Measurements from ENCODE around the gene GRID2.

Gene GRID2

GRCh38 chr4:93436000-93436626 lies 1132.3 kb downstream of the GRID2 start:
- H3K9me3 Mint-ChIP-seq, result no peaks in the 10 kb centered on the region
- CTCF ChIA-PET, result no interaction called here
- no peak overlapping the region for H3K4me3 Mint-ChIP-seq
- no peaks in the 10 kb centered on the region for H3K36me3 Mint-ChIP-seq
- no peaks in the 10 kb centered on the region for H3K27me3 Mint-ChIP-seq
- no peaks in the 10 kb centered on the region for H3K4me1 Mint-ChIP-seq
- DNase-seq, result no peak
- no peak overlapping the region for H3K27ac Mint-ChIP-seq

- H3K27me3 Mint-ChIP-seq, result no peaks in the 10 kb centered on the region
- H3K4me3 Mint-ChIP-seq, result no peak overlapping the region
- H3K27ac Mint-ChIP-seq, result no peak overlapping the region
- H3K9me3 Mint-ChIP-seq, result no peaks in the 10 kb centered on the region
- H3K36me3 Mint-ChIP-seq, result no peaks in the 10 kb centered on the region
- no peaks in the 10 kb centered on the region for H3K4me1 Mint-ChIP-seq
- DNase-seq, result no peak
- CTCF ChIA-PET, result no interaction called here
Observed at GRCh38 chr4:93437991-93438390, 1134.2 kb downstream of the GRID2 start.

- Mint-ChIP-seq H3K27ac (no peak overlapping the region), H3K27me3 (no peaks in the 10 kb centered on the region), H3K4me3 (no peak overlapping the region), H3K9me3 (no peaks in the 10 kb centered on the region), H3K4me1 (no peaks in the 10 kb centered on the region), H3K36me3 (no peaks in the 10 kb centered on the region)
- DNase-seq, result no peak
- CTCF ChIA-PET, result no interaction called here
Observed at GRCh38 chr4:93444860-93445259, 1141.1 kb downstream of the GRID2 start.

GRCh38 chr4:93446038-93446437 lies 1142.3 kb downstream of the GRID2 start:
- no peaks in the 10 kb centered on the region for H3K36me3 Mint-ChIP-seq
- DNase-seq, result no peak
- no peaks in the 10 kb centered on the region for H3K9me3 Mint-ChIP-seq
- no peak overlapping the region for H3K27ac Mint-ChIP-seq
- H3K4me1 Mint-ChIP-seq, result no peaks in the 10 kb centered on the region
- H3K4me3 Mint-ChIP-seq, result no peak overlapping the region
- no peaks in the 10 kb centered on the region for H3K27me3 Mint-ChIP-seq
- CTCF ChIA-PET, result no interaction called here

GRCh38 chr4:93448691-93449293 lies 1145.0 kb downstream of the GRID2 start:
- H3K27ac Mint-ChIP-seq, result no peak overlapping the region
- H3K9me3 Mint-ChIP-seq, result no peaks in the 10 kb centered on the region

GRCh38 chr4:93451954-93452353 lies 1148.2 kb downstream of the GRID2 start:
- Mint-ChIP-seq H3K27ac (no peak overlapping the region), H3K4me3 (no peak overlapping the region), H3K9me3 (no peaks in the 10 kb centered on the region), H3K36me3 (no peaks in the 10 kb centered on the region), H3K27me3 (no peaks in the 10 kb centered on the region), H3K4me1 (no peaks in the 10 kb centered on the region)
- DNase-seq, result no peak
- CTCF ChIA-PET, result no interaction called here

More at GRCh38 chr4:93448691-93449293, 1145.0 kb downstream of the GRID2 start:
- no peak overlapping the region for H3K4me3 Mint-ChIP-seq
- H3K4me1 Mint-ChIP-seq, result no peaks in the 10 kb centered on the region
- H3K27me3 Mint-ChIP-seq, result no peaks in the 10 kb centered on the region
- CTCF ChIA-PET, result no interaction called here
- no peak for DNase-seq
- H3K36me3 Mint-ChIP-seq, result no peaks in the 10 kb centered on the region

- CTCF ChIA-PET, result no interaction called here
- no peaks in the 10 kb centered on the region for H3K4me1 Mint-ChIP-seq
- no peak overlapping the region for H3K4me3 Mint-ChIP-seq
Observed at GRCh38 chr4:93461541-93461940, 1157.8 kb downstream of the GRID2 start.

GRCh38 chr4:93466446-93466845 lies 1162.7 kb downstream of the GRID2 start:
- DNase-seq, result no peak
- Mint-ChIP-seq H3K9me3 (no peaks in the 10 kb centered on the region), H3K4me3 (no peak overlapping the region), H3K36me3 (no peaks in the 10 kb centered on the region), H3K27ac (no peak overlapping the region), H3K27me3 (no peaks in the 10 kb centered on the region), H3K4me1 (no peaks in the 10 kb centered on the region)
- CTCF ChIA-PET, result no interaction called here

More at GRCh38 chr4:93461541-93461940, 1157.8 kb downstream of the GRID2 start:
- Mint-ChIP-seq H3K27me3 (no peaks in the 10 kb centered on the region), H3K9me3 (no peaks in the 10 kb centered on the region), H3K27ac (no peak overlapping the region), H3K36me3 (no peaks in the 10 kb centered on the region)
- no peak for DNase-seq

GRCh38 chr4:93467484-93468155 lies 1163.9 kb downstream of the GRID2 start:
- Mint-ChIP-seq H3K27me3 (no peaks in the 10 kb centered on the region), H3K4me3 (no peak overlapping the region), H3K4me1 (no peaks in the 10 kb centered on the region), H3K36me3 (no peaks in the 10 kb centered on the region), H3K9me3 (peaks cover under 1% of the 10 kb centered on the region), H3K27ac (no peak overlapping the region)
- no peak for DNase-seq
- CTCF ChIA-PET, result no interaction called here

- CTCF ChIA-PET, result no interaction called here
- no peak overlapping the region for H3K4me3 Mint-ChIP-seq
- no peak overlapping the region for H3K27ac Mint-ChIP-seq
Observed at GRCh38 chr4:93469560-93469959, 1165.8 kb downstream of the GRID2 start.

GRCh38 chr4:93475730-93476129 lies 1172.0 kb downstream of the GRID2 start:
- no peak overlapping the region for H3K4me3 Mint-ChIP-seq
- H3K36me3 Mint-ChIP-seq, result no peaks in the 10 kb centered on the region
- CTCF ChIA-PET, result no interaction called here

More at GRCh38 chr4:93469560-93469959, 1165.8 kb downstream of the GRID2 start:
- Mint-ChIP-seq H3K9me3 (peaks cover 1% of the 10 kb centered on the region), H3K27me3 (no peaks in the 10 kb centered on the region), H3K4me1 (no peaks in the 10 kb centered on the region), H3K36me3 (no peaks in the 10 kb centered on the region)
- no peak for DNase-seq

GRCh38 chr4:93478805-93479204 lies 1175.0 kb downstream of the GRID2 start:
- CTCF ChIA-PET, result no interaction called here
- DNase-seq, result no peak
- H3K27ac Mint-ChIP-seq, result no peak overlapping the region
- H3K27me3 Mint-ChIP-seq, result no peaks in the 10 kb centered on the region
- no peaks in the 10 kb centered on the region for H3K36me3 Mint-ChIP-seq
- H3K4me3 Mint-ChIP-seq, result no peak overlapping the region
- no peaks in the 10 kb centered on the region for H3K4me1 Mint-ChIP-seq
- H3K9me3 Mint-ChIP-seq, result no peaks in the 10 kb centered on the region

More at GRCh38 chr4:93475730-93476129, 1172.0 kb downstream of the GRID2 start:
- H3K27ac Mint-ChIP-seq, result no peak overlapping the region
- DNase-seq, result no peak
- no peaks in the 10 kb centered on the region for H3K27me3 Mint-ChIP-seq
- no peaks in the 10 kb centered on the region for H3K4me1 Mint-ChIP-seq
- H3K9me3 Mint-ChIP-seq, result peaks cover 1% of the 10 kb centered on the region

- CTCF ChIA-PET, result no interaction called here
- no peaks in the 10 kb centered on the region for H3K36me3 Mint-ChIP-seq
- no peak overlapping the region for H3K4me3 Mint-ChIP-seq
- H3K9me3 Mint-ChIP-seq, result no peaks in the 10 kb centered on the region
- H3K27me3 Mint-ChIP-seq, result no peaks in the 10 kb centered on the region
- no peaks in the 10 kb centered on the region for H3K4me1 Mint-ChIP-seq
- no peak overlapping the region for H3K27ac Mint-ChIP-seq
- DNase-seq, result no peak
Observed at GRCh38 chr4:93480452-93480851, 1176.7 kb downstream of the GRID2 start.

GRCh38 chr4:93495346-93495745 lies 1191.6 kb downstream of the GRID2 start:
- H3K27me3 Mint-ChIP-seq, result no peaks in the 10 kb centered on the region
- H3K27ac Mint-ChIP-seq, result no peak overlapping the region
- CTCF ChIA-PET, result no interaction called here
- DNase-seq, result no peak
- no peaks in the 10 kb centered on the region for H3K4me1 Mint-ChIP-seq
- no peaks in the 10 kb centered on the region for H3K36me3 Mint-ChIP-seq
- H3K4me3 Mint-ChIP-seq, result no peak overlapping the region
- H3K9me3 Mint-ChIP-seq, result peaks cover 2% of the 10 kb centered on the region

- Mint-ChIP-seq H3K4me1 (no peaks in the 10 kb centered on the region), H3K27ac (no peak overlapping the region), H3K4me3 (no peak overlapping the region), H3K36me3 (no peaks in the 10 kb centered on the region), H3K9me3 (peaks cover 2% of the 10 kb centered on the region), H3K27me3 (no peaks in the 10 kb centered on the region)
- DNase-seq, result no peak
- CTCF ChIA-PET, result no interaction called here
Observed at GRCh38 chr4:93501244-93501643, 1197.5 kb downstream of the GRID2 start.
